ENCODE measurements around the gene PSMC3.

Gene PSMC3

GRCh38 chr11:47375020-47375419 lies 51.2 kb downstream of the PSMC3 start:
- FAIRE-seq, result no peak

GRCh38 chr11:47374720-47375019 lies 51.6 kb downstream of the PSMC3 start:
- no peak for FAIRE-seq

DNA sequence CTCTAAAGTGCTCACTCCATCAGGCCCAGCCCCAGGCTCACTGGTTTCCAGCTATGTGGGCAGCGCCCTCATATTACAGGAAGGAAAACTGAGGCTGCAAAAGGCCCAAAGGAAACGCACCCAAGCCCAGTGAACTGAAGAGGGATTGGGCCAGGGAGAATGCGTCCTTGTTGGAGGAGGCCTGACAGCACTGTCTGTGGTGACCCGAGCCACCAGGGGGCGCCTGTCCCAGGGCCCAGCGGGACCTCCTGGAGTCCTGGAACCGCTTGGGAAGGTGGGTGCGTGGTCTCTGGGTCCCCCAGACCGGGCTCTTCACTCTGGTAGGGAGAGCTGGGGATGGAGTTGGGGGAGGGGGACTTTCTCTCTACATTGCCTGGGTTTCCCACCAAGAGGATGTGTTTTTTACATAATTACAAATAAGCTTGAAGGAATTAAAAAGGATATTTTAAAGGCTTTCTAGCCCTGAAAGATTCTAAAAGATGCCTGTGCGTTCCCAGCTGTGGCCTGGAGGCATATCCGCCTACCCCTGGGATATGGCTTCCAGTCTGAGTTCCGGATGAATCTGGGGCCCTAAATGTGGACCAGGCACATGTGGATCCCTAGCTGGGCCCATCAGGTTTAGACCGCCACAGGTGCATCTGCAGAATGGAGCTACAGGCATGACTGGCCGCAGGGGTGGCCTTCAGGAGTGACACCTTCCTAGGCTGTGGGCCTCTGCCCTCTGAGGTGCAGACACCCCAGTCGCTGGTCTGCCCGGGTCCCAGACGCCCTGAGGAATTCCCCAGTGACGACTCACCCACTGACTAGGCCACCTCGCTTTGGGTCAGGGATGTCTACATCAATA lies 52.1 kb downstream of the PSMC3 start:
- no peak for FAIRE-seq

DNA sequence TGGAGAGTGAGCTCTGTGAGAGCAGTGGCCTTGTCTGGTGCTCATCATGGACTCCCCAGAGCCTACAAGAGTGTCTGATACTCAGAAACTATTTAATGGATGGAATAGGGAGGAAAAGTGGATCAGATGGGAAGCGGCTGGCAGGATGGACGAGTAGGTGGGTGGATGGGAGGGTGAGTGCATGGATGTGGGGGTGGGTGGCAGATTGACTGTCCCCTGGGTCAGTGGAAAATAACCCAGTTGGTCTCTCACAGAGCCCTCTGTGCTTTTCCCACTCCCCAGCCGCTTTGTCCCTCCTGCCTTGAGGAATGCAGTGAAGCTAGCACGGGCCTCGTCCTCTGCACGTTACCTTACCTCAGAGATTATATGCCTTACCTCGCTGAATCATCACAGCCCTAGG lies 53.8 kb downstream of the PSMC3 start:
- no peak for FAIRE-seq

DNA sequence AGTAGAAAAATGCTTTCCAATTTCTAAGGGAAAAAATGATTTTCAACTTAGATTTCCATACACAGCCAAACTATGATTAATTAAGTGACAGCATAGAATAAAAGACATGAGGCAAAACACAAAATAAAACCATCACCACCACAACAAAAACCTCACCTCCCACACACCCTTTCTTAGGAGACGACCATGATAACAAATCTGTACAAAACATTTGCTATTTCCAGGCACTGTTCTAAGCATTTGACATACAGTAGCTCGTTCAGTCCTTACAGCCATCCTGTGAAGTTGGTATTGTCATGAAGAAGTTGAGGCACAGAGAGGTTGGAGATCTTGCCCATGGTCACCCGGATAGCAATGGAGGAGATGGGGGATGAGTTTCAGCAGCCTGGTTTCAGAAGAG lies 56.6 kb downstream of the PSMC3 start:
- FAIRE-seq, result no peak

Data from endometrium (tissue), 2 donors.